SU-DHL-6 (cell line): ENCODE results near the gene GRIK1.

ENCODE experiments used
- CTCF ChIP-seq: fragments of 200-600 bp; sonication (generic); IDR thresholded peaks from one replicate; pipeline ENCODE4 v1.5.1; 2017; ENCODE audit warnings: antibody characterized with exemption, mild to moderate bottlenecking, low read length, moderate library complexity; ENCODE audit not compliant: insufficient read depth, poor library complexity, severe bottlenecking
- EZH2phosphoT487 ChIP-seq: fragments of 200-600 bp; sonication (generic), shearing (Covaris generic); conservative IDR thresholded peaks from 2 replicates; pipeline ENCODE4 v1.6.1; 2018; ENCODE audit warnings: mild to moderate bottlenecking, antibody characterized with exemption, low read length, moderate library complexity, mixed read lengths

DNA sequence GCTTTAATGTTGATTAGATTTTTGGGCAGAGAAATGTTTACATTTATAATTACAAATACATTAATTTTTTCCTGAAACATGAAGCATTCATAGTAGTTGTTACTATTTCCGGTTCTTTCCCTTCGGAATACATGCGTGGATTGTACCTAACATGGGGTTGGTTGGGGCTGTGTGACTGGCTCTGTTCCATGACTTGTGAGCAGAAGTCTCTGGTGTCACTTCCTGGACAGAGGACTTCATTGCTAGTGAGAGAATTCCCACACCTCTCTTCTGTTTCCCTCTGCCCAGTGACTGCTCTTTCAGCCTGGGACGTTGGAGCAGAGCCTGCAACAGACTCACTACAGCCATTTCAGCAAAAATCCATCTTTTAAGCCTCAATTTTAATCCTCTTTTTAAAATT lies 231.4 kb downstream of the GRIK1 start:
- TF ChIP-seq CTCF (no peak), EZH2phosphoT487 (no peak)
